KOPT-K1 (cell line): ENCODE measurements around the gene VAMP5.
"Not testable (repeated sequence)": the region's sequence is repeated elsewhere in the genome, so short reads cannot be mapped to it uniquely, and the experiment has no call there.

Source experiments
- H3K27ac ChIP-seq: fragments of 200-600 bp; sonication (generic); 2 replicates; pipeline ENCODE4 v1.5.1; 2016; ENCODE audit warnings: antibody characterized with exemption, mild to moderate bottlenecking, low read depth, low read length; ENCODE audit not compliant: poor library complexity, severe bottlenecking
- H3K36me3 ChIP-seq: fragments of 200-600 bp; sonication (generic); 2 replicates; pipeline ENCODE4 v1.5.1; 2017; ENCODE audit warnings: antibody characterized with exemption, mild to moderate bottlenecking, low read length, moderate library complexity; ENCODE audit not compliant: insufficient read depth
- H3K9me3 ChIP-seq: fragments of 200-600 bp; sonication (generic); 2 replicates; pipeline ENCODE4 v1.5.1; 2017; ENCODE audit warnings: antibody characterized with exemption, low read length, mild to moderate bottlenecking; ENCODE audit not compliant: insufficient read depth, poor library complexity, severe bottlenecking

VAMP5 gene

DNA sequence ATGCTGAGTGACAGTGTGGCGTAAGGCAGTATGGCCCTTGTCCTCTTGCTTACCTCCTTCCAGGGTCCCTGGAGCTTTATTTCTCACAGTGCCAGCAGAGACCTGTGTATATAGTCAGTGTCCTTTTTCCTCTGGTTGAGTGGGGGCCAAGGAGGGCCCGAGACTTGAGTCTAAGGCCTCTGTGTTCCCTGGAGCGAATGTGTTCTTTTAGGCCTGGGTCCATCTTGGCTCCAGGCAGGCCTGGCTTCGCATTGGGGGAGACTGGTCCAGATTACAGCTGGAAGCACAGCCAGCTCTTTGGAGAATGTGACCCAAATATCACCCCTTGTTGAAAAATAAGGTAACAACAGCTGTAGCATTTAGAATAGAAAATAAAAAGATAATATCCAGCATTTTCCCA is 5.0 kb downstream of the VAMP5 start:
- H3K27ac ChIP-seq = peak overlapping the region; percentile 68
- no peaks in the 10 kb centered on the region for H3K9me3 ChIP-seq
- H3K36me3 ChIP-seq = no peaks in the 10 kb centered on the region

DNA sequence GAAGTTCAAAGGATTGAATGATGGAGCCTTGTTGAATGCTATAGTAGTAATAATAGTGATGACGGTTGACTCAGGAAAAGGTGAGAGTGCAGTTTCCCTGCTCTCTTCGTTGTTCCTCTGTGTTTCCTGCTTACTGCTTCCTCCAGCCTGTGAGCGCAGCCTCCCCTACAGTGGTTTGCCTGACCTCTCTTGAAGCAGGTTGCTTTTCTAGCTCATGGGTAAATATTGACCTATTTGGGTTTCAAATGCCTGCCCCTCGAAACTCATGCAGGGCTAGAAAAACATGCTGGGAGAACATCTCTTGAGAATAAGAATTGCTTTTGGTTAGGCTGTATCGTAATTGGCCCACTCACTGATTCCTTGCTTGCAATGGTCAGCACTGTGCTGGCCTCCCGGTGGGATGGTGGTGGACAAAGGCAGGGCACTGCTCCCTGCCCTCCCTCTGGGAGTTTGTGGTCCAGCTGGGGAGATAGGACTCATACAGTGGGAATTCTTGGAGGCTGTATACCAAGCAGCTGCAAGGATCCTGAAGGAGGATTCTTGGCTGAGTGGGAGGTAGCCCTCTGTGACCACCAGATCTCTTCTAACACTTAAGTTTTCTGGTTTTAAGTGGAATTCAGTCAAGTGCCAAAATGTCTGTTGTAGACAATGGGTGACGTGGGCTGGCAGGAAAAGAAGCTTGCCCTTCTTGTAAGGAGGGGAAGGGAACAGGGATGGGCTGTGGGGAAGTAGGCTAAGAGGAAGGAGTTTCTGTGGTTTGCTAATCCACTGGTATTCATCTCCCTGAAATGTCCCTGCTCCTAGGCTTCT is 6.0 kb downstream of the VAMP5 start:
- H3K27ac ChIP-seq = peak overlapping the region; percentile 6
- H3K9me3 ChIP-seq = no peaks in the 10 kb centered on the region
- no peaks in the 10 kb centered on the region for H3K36me3 ChIP-seq

DNA sequence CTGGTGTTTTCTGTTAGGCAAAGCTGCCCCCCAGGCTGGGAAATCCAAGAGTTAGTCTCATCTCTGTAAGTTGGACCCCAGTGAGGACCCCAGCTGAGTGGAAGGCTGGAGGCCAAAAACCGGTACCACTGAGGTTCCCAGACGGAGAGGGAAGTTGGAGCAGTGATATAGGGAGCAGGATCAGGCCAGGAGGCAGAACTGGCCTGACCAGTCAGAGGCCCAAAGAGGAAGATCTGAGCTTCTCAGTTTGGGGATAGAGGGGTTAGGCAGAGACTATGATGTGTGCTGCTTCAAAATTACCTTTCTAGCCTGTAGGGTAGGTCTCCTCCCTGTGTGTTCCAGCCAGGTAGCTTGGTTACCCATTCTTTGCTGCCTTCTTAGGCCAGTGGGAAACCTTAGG is 6.7 kb downstream of the VAMP5 start:
- H3K27ac ChIP-seq = no peak overlapping the region
- no peaks in the 10 kb centered on the region for H3K9me3 ChIP-seq
- H3K36me3 ChIP-seq = no peaks in the 10 kb centered on the region

DNA sequence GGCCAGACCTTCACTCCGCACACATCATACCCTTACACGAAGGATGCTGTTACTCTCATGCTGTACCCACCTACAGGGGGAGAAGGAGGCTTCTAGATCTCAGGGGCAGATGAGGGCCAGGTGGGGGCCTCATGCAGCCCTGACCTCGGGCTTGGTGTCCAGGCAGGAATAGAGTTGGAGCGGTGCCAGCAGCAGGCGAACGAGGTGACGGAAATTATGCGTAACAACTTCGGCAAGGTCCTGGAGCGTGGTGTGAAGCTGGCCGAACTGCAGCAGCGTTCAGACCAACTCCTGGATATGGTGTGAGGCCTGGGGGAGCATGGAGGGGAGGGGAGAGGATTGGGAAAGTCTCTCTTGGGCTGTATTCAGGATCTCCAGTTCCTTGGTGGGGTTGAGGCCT is 7.3 kb downstream of the VAMP5 start:
- Histone ChIP-seq H3K36me3 (0 out of 2 replicates have a peak, but pooled peaks cover under 1% of the 10 kb centered on the region), H3K9me3 (no peaks in the 10 kb centered on the region), H3K27ac (no peak overlapping the region)

DNA sequence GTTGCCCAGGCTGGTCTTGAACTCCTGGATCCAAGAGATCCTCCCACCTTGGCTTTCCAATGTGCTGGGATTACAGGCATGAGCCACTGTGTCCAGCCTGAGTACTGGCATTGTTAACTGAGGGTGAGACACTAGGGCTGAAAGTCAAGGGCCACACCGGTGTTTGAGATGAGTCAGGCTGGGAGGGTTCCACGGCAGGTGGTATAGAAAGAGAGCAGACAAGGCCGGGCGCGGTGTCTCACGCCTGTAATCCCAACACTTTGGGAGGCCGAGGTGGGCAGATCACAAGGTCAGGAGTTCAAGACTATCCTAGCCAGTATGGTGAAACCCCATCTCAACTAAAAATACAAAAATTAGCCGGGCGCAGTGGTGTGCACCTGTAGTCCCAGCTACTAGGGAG is 8.1 kb downstream of the VAMP5 start:
- H3K27ac ChIP-seq, H3K36me3 ChIP-seq, H3K9me3 ChIP-seq: not testable (repeated sequence)

DNA sequence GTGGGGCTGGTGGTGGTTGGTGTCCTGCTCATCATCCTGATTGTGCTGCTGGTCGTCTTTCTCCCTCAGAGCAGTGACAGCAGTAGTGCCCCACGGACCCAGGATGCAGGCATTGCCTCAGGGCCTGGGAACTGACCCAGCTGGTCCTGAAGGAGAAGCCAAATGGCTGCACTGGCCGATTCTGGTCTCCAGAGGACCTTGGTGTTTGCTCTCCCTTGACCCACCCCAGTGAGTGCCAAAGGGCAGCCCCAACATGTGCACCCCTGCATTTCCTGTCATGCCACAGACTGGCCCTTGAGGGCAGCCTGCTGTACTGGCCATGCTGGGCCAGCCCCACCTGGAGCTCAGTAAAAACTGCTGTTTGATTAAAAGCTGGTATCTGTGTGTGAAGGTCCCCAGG is 8.8 kb downstream of the VAMP5 start:
- peaks cover 12% of the 10 kb centered on the region for H3K36me3 ChIP-seq
- H3K9me3 ChIP-seq = no peaks in the 10 kb centered on the region
- H3K27ac ChIP-seq = no peak overlapping the region

DNA sequence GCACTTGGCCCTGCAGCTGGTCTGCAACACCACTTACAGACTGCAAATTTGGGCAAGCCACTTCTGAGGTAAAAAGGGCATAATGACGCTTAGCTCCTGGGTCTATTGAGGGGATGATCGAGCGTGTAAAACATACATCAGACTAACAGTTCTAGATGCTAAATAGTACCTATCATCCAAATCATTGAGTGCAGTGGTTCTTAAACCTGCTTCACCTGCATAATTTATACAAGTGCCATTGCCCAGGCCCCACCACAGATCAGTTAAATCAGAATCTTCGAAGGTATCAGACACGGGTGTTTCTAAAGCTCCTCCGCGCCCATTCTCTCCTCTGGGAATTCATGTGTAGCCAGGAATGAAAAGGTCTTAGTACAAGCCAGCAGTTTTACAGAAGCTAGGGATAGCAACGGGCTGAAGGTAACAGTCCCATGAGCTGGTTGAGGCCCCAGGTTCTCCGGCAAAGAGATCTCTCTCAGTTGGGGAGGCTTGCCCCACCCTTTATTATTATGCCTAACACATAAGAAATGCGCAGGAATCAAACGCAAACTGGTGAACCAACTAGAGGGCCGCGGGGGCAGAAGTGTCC is 10.6 kb downstream of the VAMP5 start:
- H3K9me3 ChIP-seq = no peaks in the 10 kb centered on the region
- H3K27ac ChIP-seq = peak overlapping the region; percentile 76

DNA sequence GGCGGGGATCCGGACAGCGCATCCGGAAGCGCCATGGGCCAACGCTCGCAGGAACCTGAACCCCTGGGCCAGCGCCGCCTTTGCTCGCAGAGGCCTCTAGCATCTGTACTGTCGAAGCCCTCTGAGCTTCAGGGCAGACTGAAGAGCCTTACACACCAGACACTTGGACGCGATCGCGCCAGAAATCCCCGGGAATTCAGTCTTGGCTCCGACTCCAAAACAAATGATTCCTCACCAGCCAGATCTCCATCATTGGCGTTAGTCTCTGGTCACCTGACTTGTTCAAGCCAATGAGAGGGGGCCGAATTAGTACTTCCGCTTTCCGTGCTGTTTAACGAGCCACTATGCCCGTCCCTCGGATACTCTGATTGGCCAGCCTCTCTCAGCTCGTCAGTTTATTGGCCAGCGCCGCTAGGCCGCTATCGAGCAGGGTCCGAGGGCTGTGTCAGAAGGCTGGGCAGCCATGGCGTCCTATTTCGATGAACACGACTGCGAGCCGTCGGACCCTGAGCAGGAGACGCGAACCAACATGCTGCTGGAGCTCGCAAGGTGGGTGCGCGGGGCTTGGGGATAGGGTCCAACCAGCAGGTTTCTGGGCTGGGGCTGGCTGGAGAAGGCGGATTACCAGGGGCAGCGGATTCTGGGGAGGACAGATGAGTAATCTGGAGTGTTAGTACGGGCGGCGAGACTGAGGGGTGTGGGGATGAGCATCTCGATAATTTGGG is 11.2 kb downstream of the VAMP5 start, which contains the start of gene RNF181:
TSS of gene RNF181 (plus strand) at position 445 of the 725 bp plus-strand sequence. CDS start at position 464, 19 bp downstream.
- H3K36me3 ChIP-seq = peaks cover 23% of the 10 kb centered on the region
- H3K27ac ChIP-seq = peak within 1 kb of the TSS; percentile 76
- H3K9me3 ChIP-seq = no peaks in the 10 kb centered on the region

More for the DNA sequence above, 10.6 kb downstream of the VAMP5 start:
- H3K36me3 ChIP-seq = peaks cover 23% of the 10 kb centered on the region

DNA sequence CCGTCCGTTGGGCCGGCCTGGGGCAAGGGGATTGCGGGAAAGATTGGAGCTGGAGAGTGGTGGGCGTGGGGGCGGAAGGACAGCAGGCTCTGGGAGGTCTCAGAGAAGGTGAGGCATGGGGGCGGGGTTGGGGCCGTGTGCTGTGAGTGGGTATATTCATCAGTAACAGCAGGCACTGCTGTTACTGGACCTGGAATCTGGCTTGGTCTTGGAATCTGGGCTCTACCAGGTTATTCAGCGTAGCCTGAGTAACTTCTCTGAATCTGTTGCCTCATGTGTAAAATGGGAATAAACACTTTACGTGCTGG is 11.7 kb downstream of the VAMP5 start:
- no peaks in the 10 kb centered on the region for H3K9me3 ChIP-seq
- peaks cover 23% of the 10 kb centered on the region for H3K36me3 ChIP-seq
- peak overlapping the region; percentile 76 for H3K27ac ChIP-seq

DNA sequence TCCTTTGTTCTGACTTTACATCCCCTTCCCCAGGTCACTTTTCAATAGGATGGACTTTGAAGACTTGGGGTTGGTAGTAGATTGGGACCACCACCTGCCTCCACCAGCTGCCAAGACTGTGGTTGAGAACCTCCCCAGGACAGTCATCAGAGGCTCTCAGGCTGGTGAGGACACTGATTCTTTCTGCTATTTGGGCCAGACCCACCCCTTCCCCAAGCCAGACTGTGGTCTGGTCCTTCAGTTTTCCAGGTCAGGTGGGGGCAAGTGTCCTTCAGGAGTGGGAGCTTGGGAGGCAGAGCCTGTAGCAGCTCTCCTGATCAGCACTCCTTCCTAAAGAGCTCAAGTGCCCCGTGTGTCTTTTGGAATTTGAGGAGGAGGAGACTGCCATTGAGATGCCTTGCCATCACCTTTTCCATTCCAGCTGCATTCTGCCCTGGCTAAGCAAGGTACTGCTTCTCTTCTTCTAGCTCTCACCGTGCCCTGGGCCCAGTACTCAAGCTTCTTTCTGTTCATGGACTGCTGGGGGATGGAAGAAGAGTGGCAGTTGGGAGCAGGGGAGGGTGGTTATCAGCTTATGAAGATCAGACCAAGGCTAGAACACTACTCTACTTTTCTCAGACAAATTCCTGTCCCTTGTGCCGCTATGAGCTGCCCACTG is 12.4 kb downstream of the VAMP5 start:
- Histone ChIP-seq H3K27ac (peak overlapping the region; percentile 76), H3K9me3 (no peaks in the 10 kb centered on the region), H3K36me3 (peaks cover 23% of the 10 kb centered on the region)

DNA sequence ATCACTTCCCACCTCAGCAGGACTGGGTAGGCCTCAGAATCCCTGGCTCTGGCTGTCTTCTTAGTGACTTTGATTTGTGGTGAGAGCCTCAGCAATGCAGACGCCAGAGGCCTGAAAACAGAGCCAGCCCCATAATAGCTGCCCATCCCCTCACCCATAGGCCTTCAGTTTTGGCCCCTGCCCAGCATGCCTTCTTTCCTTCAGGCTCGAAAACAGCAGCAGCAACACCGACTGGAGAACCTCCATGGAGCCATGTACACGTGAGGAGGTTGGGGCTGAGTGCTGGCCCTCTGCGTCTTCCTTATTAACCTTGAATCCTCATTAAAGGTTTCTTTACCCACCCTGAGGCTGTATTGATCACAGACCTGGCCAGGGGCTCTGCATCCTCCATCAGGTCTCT is 13.0 kb downstream of the VAMP5 start:
- Histone ChIP-seq H3K36me3 (peaks cover 23% of the 10 kb centered on the region), H3K27ac (no peak overlapping the region), H3K9me3 (no peaks in the 10 kb centered on the region)

DNA sequence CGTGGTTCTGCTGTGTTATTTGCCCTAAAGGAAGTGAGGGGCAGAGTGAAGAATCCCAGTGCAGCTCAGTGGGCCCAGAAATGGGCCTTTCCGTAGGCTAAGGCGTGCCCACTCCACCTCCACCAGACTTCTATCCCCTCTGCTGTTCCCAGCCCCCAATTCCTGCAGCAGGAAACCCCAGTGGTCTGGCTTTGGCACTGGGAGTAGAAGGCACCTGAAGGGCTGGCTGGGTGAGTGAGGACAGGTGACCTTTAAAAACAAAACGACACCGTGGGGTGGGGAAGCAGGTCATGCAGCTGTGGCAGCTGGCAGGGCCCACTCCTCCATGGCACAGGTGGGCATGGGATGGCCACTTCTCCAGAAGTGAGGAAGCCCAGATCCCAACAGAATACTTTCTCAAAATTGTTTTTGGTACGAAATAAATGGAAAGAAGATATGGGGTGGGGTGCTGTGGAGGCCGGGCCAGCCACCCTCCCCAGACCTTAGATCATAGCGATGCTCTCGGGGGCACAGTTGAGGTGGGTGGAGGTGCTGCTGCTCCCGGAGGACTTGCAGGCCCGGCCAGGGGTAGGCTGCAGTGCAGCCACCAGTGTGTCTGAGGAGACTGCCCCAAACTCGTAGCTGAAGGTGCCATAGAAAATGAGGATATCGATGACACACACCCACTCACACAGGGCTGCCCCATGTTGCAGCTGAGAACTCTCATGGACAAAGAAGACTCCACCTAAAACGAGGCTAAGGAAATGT is 14.5 kb downstream of the VAMP5 start:
- H3K9me3 ChIP-seq = no peaks in the 10 kb centered on the region

DNA sequence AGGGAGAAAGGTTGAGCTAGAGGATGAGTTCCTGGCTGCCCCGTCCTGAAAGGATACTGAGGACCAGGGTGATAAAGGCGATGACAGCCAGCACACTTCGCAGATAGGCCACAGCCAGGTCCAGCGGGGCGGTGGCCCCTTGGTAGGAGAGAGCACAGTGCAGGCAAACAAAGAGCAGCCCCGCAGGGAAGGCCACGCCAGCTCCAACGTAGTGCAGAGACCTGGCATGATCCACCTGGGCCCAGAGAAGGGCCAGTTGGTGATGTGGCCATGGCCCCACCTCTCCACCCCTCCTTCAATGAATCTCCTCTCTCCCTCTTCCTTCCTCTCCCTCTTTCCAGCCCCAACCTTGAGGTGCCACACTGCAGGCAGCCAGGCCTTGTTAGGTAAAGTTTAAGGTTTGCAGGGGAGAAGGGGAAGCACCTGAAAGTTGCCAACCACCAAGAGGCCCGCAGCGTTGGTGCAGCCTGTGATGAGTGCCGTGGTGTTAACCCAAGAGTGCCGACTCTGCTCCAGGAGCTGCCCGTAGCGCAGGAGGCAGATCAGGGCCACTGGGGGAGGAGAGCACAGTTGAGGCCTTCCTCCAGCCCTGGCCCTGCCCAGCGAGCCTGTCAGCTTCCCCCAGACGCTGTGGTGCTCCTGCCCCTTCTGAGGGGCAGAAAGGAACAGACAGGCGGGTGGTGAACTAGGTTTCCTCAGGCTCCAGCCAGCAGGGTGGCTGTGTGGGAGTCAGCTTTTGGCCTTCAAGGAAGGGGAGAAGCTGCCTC is 15.4 kb downstream of the VAMP5 start:
- Histone ChIP-seq H3K27ac (no peak overlapping the region), H3K36me3 (peaks cover 23% of the 10 kb centered on the region), H3K9me3 (no peaks in the 10 kb centered on the region)

More for the DNA sequence above, 14.5 kb downstream of the VAMP5 start:
- peaks cover 23% of the 10 kb centered on the region for H3K36me3 ChIP-seq
- H3K27ac ChIP-seq = no peak overlapping the region

DNA sequence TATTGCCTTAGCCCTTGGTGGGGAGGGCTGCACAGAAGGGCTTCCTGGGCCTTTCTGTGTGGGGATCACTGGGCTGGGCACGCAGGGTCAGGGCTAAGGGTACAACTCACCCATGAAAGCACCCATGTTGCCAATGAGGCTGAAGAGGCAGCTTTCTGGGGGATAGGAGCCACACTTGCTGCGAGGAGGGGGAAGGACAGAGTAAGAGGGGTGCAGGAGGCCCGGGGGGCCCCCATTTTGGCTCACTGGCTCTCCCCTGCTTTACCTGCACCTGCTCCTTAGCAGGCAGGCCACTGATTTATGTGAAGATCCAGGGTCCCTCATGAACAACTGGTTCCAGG is 16.0 kb downstream of the VAMP5 start:
- Histone ChIP-seq H3K36me3 (peaks cover 23% of the 10 kb centered on the region), H3K9me3 (no peaks in the 10 kb centered on the region), H3K27ac (no peak overlapping the region)
